ENCODE results near the gene SMOC2. TPM values are rescaled to one million over a fixed set of nuclear protein-coding genes. Genes with fewer than 3 reads are reported as not detected.

Gene SMOC2
- total and polyA plus RNA-seq, 2 donors (not counting 1 experiment from before 2014, with no cell fraction given), result 0.37 TPM; not detected in 1

DNA sequence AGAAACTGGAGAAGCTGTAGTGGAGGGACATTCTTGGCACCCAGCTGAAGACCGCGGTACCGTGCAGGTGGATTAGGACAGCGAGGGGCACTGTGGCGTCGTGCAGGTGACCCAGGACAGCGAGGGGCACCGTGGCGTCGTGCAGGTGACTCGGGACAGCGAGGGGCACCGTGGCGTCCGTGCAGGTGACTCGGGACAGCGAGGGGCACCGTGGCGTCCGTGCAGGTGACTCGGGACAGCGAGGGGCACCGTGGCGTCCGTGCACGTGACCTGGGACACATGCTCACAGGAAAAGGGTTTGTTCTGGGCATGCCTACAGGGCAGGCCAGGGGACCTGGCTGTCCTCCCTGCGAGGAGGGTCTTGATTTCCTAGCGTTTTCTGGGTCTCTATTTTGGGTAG lies 29.2 kb upstream of the SMOC2 start:
- Histone ChIP-seq H3K27me3 (replicated peaks in 1 of 4; ENCODE audit: control extremely low read depth in 1 of 4, control insufficient read depth in 3 of 4, insufficient read depth in 4 of 4, low read length in 3 of 4) (no peaks in the 10 kb centered on the region), H2AFZ (ENCODE audit: insufficient read depth, low read depth, low read length, poor library complexity, severe bottlenecking) (no peak overlapping the region), H3K27ac (ENCODE audit: low read length in 2 of 2) (no peak overlapping the region), H3K36me3 (replicated peaks in 1 of 2; ENCODE audit: control extremely low read depth in 1 of 2, control insufficient read depth in 1 of 2, extremely low read depth in 1 of 2, insufficient read depth in 2 of 2, low read length in 1 of 2) (no peaks in the 10 kb centered on the region), H3K4me3 (ENCODE audit: control extremely low read depth in 1 of 5, extremely low read depth in 1 of 5, insufficient read depth in 1 of 5, low read depth in 2 of 5, low read length in 4 of 5) (no peak overlapping the region), H4K20me1 (ENCODE audit: control insufficient read depth, insufficient read depth, low read length, poor library complexity, severe bottlenecking) (no peaks in the 10 kb centered on the region), H3K4me2 (replicated peaks; ENCODE audit: low read depth, low read length, poor library complexity, severe bottlenecking) (no peak overlapping the region), H3K9me3 (ENCODE audit: control extremely low read depth in 1 of 3, control insufficient read depth in 2 of 3, insufficient read depth in 1 of 3, low read length in 2 of 3) (peaks cover 0 to 21% (median 0%) of the 10 kb centered on the region in 3 donors), H3K4me1 (ENCODE audit: control insufficient read depth in 2 of 2, insufficient read depth in 2 of 2, low read length in 2 of 2) (no peaks in the 10 kb centered on the region), H3K79me2 (ENCODE audit: control insufficient read depth, insufficient read depth, low read length) (no peaks in the 10 kb centered on the region), H3K9ac (ENCODE audit: low read length) (no peak overlapping the region)
- ChIA-PET POLR2A (no interaction called here), CTCF (no interaction called here)
- H3K4me1 Mint-ChIP-seq, result no peaks in the 10 kb centered on the region
- H3K4me3 Mint-ChIP-seq, result no peak overlapping the region
- 93% methylated on average over 27 of the region's 28 CpGs for WGBS (ENCODE audit: insufficient coverage)
- intact Hi-C loops (cut with micrococcal nuclease), result no loop called here
- DNase-seq, result no peak
- no peaks in the 10 kb centered on the region for H3K9me3 Mint-ChIP-seq (ENCODE audit: insufficient read depth)
- no peak overlapping the region for H3K27ac Mint-ChIP-seq
- no peak for ATAC-seq (ENCODE audit: low read depth)
- no peak for TF ChIP-seq EZH2 (IDR thresholded peaks at IDR 0.05; ENCODE audit: borderline replicate concordance, insufficient read depth, low read depth, low read length, poor library complexity, severe bottlenecking)
- TF ChIP-seq, protein P1, sequence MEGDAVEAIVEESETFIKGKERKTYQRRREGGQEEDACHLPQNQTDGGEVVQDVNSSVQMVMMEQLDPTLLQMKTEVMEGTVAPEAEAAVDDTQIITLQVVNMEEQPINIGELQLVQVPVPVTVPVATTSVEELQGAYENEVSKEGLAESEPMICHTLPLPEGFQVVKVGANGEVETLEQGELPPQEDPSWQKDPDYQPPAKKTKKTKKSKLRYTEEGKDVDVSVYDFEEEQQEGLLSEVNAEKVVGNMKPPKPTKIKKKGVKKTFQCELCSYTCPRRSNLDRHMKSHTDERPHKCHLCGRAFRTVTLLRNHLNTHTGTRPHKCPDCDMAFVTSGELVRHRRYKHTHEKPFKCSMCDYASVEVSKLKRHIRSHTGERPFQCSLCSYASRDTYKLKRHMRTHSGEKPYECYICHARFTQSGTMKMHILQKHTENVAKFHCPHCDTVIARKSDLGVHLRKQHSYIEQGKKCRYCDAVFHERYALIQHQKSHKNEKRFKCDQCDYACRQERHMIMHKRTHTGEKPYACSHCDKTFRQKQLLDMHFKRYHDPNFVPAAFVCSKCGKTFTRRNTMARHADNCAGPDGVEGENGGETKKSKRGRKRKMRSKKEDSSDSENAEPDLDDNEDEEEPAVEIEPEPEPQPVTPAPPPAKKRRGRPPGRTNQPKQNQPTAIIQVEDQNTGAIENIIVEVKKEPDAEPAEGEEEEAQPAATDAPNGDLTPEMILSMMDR (IDR thresholded peaks at IDR 0.05), result no peak
- no peaks in the 10 kb centered on the region for H3K27me3 Mint-ChIP-seq

DNA sequence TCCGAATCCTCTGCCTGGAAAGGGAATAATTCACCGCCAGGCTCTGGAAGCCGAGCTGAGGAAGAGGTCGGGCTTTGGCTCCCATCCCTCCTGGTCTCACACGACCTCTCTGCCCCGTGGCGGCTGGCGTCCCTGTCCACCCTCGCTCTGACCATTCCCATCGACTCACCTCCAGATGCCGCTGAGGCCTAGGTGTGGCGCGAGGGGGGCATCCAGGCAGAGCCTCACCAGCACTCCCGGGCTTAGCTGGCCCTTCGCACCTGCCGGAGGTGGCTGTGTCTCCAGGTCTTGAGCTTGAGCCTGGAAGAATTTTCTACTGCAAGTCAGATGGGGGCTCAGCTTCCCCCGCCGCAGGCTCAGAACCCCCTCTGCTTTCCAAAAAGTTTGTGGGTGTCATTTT lies 28.5 kb upstream of the SMOC2 start:
- Mint-ChIP-seq H3K27me3 (no peaks in the 10 kb centered on the region), H3K9me3 (ENCODE audit: insufficient read depth) (no peaks in the 10 kb centered on the region), H3K4me1 (no peaks in the 10 kb centered on the region), H3K27ac (no peak overlapping the region), H3K4me3 (no peak overlapping the region)
- Histone ChIP-seq H3K79me2 (ENCODE audit: control insufficient read depth, insufficient read depth, low read length) (no peaks in the 10 kb centered on the region), H2AFZ (ENCODE audit: insufficient read depth, low read depth, low read length, poor library complexity, severe bottlenecking) (no peak overlapping the region), H3K4me2 (replicated peaks; ENCODE audit: low read depth, low read length, poor library complexity, severe bottlenecking) (no peak overlapping the region), H3K9me3 (ENCODE audit: control extremely low read depth in 1 of 3, control insufficient read depth in 2 of 3, insufficient read depth in 1 of 3, low read length in 2 of 3) (peaks cover 0 to 26% (median 0%) of the 10 kb centered on the region in 3 donors), H3K27me3 (replicated peaks in 1 of 4; ENCODE audit: control extremely low read depth in 1 of 4, control insufficient read depth in 3 of 4, insufficient read depth in 4 of 4, low read length in 3 of 4) (no peaks in the 10 kb centered on the region), H3K4me3 (ENCODE audit: control extremely low read depth in 1 of 5, extremely low read depth in 1 of 5, insufficient read depth in 1 of 5, low read depth in 2 of 5, low read length in 4 of 5) (no peak overlapping the region), H3K36me3 (replicated peaks in 1 of 2; ENCODE audit: control extremely low read depth in 1 of 2, control insufficient read depth in 1 of 2, extremely low read depth in 1 of 2, insufficient read depth in 2 of 2, low read length in 1 of 2) (no peaks in the 10 kb centered on the region), H4K20me1 (ENCODE audit: control insufficient read depth, insufficient read depth, low read length, poor library complexity, severe bottlenecking) (no peaks in the 10 kb centered on the region), H3K9ac (ENCODE audit: low read length) (no peak overlapping the region), H3K27ac (ENCODE audit: low read length in 2 of 2) (no peak overlapping the region), H3K4me1 (ENCODE audit: control insufficient read depth in 2 of 2, insufficient read depth in 2 of 2, low read length in 2 of 2) (no peaks in the 10 kb centered on the region)
- DNase-seq (no peak), ATAC-seq (ENCODE audit: low read depth) (no peak)
- no peak for TF ChIP-seq EZH2 (IDR thresholded peaks at IDR 0.05; ENCODE audit: borderline replicate concordance, insufficient read depth, low read depth, low read length, poor library complexity, severe bottlenecking)
- TF ChIP-seq, protein P1 (IDR thresholded peaks at IDR 0.05), result no peak
- ChIA-PET CTCF (no interaction called here), POLR2A (no interaction called here)
- intact Hi-C loops (cut with micrococcal nuclease), result no loop called here
- WGBS (ENCODE audit: insufficient coverage), result 96% methylated on average over 18 of the region's 18 CpGs

Measured in B cell (primary cell).